ENCODE data around the gene CCDC136. TPM values are rescaled to one million over a fixed set of nuclear protein-coding genes. Genes with fewer than 3 reads are reported as not detected.

Gene CCDC136
- total and polyA plus RNA-seq, 8 donors, result 2.5 to 87.1 (median 49.5) TPM

- no peak for ATAC-seq
- Histone ChIP-seq H3K36me3 (peaks cover 0 to 6% of the 10 kb centered on the region in 2 donors), H3K9me3 (no peaks in the 10 kb centered on the region), H3K27me3 (no peaks in the 10 kb centered on the region), H3K4me1 (peaks cover 16% of the 10 kb centered on the region in 2 donors), H3K27ac (no peak overlapping the region), H3K4me3 (no peak overlapping the region)
- no peak for TF ChIP-seq CTCF (IDR thresholded peaks at IDR 0.05)
- intact Hi-C loops (cut with DNase I), result no loop called here
- no peak for DNase-seq
Measured at GRCh38 chr7:128860158-128861073, 68.6 kb downstream of the CCDC136 start.

- Histone ChIP-seq H3K36me3 (peaks cover 0 to 21% of the 10 kb centered on the region in 2 donors), H3K27ac (peak overlapping the region in 1 of 2 donors; percentile 84), H3K4me1 (peaks cover 16% of the 10 kb centered on the region in 2 donors), H3K27me3 (no peaks in the 10 kb centered on the region), H3K9me3 (no peaks in the 10 kb centered on the region), H3K4me3 (peak overlapping the region; percentile 17 to 95)
- TF ChIP-seq CTCF (IDR thresholded peaks at IDR 0.05), result no peak
- intact Hi-C loops (cut with DNase I), result no loop called here
- DNase-seq (no peak), ATAC-seq (no peak)
Measured at GRCh38 chr7:128861957-128862570, 70.3 kb downstream of the CCDC136 start.

- TF ChIP-seq CTCF (IDR thresholded peaks at IDR 0.05), result no peak
Measured at GRCh38 chr7:128862571-128863432, 71.0 kb downstream of the CCDC136 start, which contains the start of gene ATP6V1F. TSS of gene ATP6V1F (plus strand) at chr7:128862856. CDS start at chr7:128862905, 49 bp downstream.

GRCh38 chr7:128863433-128863989 is 71.7 kb downstream of the CCDC136 start:
- DNase-seq, result peak in 1 of 4 donors; percentile 44
- peak; percentile 59 for ATAC-seq
- peak; percentile 21 to 50 for TF ChIP-seq CTCF (IDR thresholded peaks at IDR 0.05)
- intact Hi-C loops (cut with DNase I), result no loop called here
- H3K27ac ChIP-seq, result peak overlapping the region; percentile 79 to 84
- peaks cover 0 to 21% of the 10 kb centered on the region in 2 donors for H3K36me3 ChIP-seq
- H3K4me3 ChIP-seq, result peak overlapping the region; percentile 88 to 95
- peaks cover 16 to 21% of the 10 kb centered on the region in 2 donors for H3K4me1 ChIP-seq
- no peaks in the 10 kb centered on the region for H3K27me3 ChIP-seq
- H3K9me3 ChIP-seq, result no peaks in the 10 kb centered on the region

More at GRCh38 chr7:128862571-128863432, 71.0 kb downstream of the CCDC136 start, which contains the start of gene ATP6V1F:
- H3K27me3 ChIP-seq, result no peaks in the 10 kb centered on the region
- H3K9me3 ChIP-seq, result no peaks in the 10 kb centered on the region
- peaks cover 16% of the 10 kb centered on the region in 2 donors for H3K4me1 ChIP-seq
- peak; percentile 94 for ATAC-seq
- peak; percentile 97 to 99 (median 98) for DNase-seq
- H3K4me3 ChIP-seq, result peak within 1 kb of the TSS; percentile 88 to 95
- H3K36me3 ChIP-seq, result peaks cover 0 to 21% of the 10 kb centered on the region in 2 donors
- H3K27ac ChIP-seq, result peak within 1 kb of the TSS; percentile 79 to 84
- intact Hi-C loops (cut with DNase I), result no loop called here

Measured in left lung (tissue), 10 donors.